HG03064 (cell line): ENCODE measurements around the gene PSKH1.
"Not testable (repeated sequence)": the region's sequence is repeated elsewhere in the genome, so short reads cannot be mapped to it uniquely, and the experiment has no call there.

Source experiments
- ATAC-seq: cut with Tn5 transposase; IDR thresholded peaks from one replicate; pipeline ENCODE4 v1.9.1; 2021; ENCODE audit warnings: low read depth; ENCODE audit not compliant: unreplicated experiment

Gene PSKH1

DNA sequence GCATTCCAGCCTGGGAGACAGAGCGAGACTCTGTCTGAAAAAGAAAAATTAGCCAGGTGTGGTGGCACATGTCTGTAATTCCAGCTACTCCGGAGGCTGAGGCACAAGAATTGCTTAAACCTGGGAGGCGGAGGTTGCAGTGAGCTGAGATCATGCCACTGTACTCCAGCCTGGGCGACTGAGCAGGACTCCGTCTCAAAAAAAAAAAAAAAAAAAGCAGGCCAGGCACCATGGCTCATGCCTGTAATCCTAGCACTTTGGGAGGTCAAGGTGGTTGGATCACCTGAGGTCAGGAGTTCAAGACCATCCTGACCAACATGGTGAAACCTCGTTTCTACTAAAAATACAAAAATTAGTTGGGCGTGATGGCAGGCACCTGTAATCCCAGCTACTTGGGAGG is 79.2 kb downstream of the PSKH1 start:
- not testable (repeated sequence) for ATAC-seq

DNA sequence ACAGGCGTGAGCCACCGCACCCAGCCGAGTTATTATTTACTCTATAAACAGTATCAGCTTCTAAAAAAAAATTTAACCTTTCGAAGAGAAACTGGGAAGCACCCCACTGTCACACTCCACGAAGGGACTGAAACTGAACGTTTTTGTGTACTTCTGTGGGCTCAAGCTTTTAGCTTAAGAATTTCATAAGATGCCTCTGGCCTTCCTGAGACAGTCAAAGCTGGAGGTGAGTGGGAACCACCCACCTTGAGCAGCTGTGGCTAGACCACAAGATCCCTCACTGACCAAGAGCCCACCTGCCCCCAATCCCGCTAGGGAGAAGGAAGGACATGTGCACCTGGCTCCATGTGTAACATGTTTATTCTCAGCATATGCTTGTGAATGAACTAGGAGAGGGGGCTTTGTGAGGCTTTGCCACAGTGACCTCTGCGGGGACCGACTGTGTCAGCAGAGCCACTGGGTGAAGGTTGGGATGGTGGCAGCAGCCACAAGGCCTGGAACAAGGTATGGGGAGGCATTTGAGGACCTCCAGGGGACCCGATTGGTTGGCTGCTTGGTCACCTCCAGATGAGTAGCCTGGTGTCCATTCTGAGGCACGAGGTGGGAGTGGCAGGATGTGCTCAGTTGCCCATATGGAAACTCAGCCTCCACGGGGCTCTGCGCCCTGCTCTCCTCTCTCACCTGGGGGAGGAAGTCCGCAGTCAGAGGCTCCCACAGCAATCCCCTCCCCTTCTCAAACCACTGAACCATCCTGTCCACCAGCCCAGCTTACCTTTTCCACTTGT is 82.5 kb downstream of the PSKH1 start:
- no peak for ATAC-seq

DNA sequence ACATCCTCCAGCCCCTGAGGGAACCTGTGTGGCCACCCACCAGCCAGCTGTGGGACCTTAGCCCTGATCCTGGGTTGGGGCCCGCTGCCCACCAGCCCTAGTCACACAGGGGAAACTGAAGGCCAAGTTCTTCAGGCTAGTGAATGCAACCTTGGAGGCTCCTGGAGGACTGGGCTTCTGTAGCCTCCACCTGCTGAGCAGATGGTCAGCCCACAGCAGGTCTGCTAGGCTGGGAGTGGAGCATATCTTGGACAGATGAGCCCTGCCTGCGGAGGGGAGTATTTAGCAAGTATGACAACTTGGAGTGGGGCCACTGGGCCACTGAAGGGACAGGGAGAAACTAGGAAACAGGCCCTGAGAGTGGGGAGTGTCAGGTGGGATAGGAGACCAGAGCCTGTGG is 83.2 kb downstream of the PSKH1 start:
- no peak for ATAC-seq

GRCh38 chr16:67977005-67977404 is 84.0 kb downstream of the PSKH1 start:
- ATAC-seq: no peak

- no peak for ATAC-seq
Observed at GRCh38 chr16:67977469-67978227, 84.6 kb downstream of the PSKH1 start.
